ENCODE results near the gene CFAP73. TPM values are rescaled to one million over a fixed set of nuclear protein-coding genes. Genes with fewer than 3 reads are reported as not detected.

CFAP73 gene
- not detected in 2 replicates for total RNA-seq

DNA sequence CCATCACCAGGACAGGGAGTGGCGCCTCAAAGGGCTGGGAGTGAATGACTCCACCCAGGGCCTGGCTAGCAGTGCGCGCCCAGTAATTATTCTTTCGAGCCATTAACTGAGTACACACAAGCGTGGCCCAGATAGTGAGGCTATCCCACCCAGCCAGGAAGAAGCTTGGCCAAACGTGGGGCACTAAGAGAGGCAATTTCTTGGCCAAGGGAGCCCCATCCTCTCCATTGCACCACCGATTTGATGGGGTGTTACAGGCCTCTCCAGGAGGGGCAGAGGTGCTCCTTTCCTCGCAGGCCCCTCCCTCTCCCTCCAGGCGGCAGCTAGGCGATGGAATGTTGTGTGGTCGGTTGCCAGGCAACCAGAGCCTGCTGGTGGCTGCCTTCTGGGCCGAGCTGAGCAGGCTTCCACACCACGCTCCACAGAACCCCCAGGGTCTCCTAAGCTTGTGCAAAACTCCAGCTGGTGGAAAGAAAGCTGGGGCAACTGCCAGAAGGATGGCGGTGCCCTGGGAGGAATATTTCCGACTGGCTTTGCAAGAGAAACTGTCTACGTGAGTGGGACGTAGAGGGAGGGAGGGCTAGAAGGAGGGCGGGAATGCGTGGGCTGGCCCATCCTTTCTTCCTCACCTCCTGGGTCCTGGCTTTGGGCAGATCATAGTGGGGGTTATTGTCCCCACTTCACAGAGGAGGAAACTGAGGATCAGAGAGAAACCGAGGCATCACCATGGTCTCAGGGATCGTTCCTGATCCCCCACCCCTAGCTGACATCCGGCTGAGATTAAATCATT, at the start of gene CFAP73:
CFAP73 (plus strand) TSS at position 364 of the 790 bp plus-strand sequence; CDS start at position 498, 134 bp downstream.
- DNase-seq (ENCODE audit: low read depth in 2 of 2): peak; percentile 69 to 80

DNA sequence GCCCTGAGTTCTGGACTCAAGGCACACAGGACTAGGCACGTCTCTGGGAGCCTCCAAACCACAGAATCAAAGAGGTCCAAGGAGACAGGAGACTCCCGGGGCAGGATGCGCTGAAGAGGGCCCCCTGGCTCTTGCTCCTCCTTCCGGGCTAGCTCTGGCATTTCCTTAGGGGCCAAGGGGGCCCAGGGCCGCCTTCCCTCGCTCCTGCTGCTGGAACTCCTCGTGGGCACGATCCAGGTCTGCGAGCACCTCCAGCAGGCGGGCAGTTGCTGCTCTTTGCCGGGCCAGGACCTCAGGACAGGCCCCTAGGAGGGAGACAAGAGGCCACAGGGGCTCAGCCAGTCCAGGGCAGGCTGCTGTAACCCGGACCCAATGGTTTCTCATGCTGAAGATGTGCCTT, 49.8 kb upstream of the CFAP73 start:
- no peak for DNase-seq (ENCODE audit: low read depth in 2 of 2)

GRCh38 chr12:113101751-113102150, 47.8 kb upstream of the CFAP73 start:
- DNase-seq (ENCODE audit: low read depth in 2 of 2): no peak

- DNase-seq (ENCODE audit: low read depth in 2 of 2): no peak
These were observed 46.7 kb upstream of the CFAP73 start for GRCh38 chr12:113102811-113103210.

- DNase-seq (ENCODE audit: low read depth in 2 of 2): no peak
These were observed 45.6 kb upstream of the CFAP73 start for GRCh38 chr12:113103756-113104450.

- no peak for DNase-seq (ENCODE audit: low read depth in 2 of 2)
These were observed 44.5 kb upstream of the CFAP73 start for GRCh38 chr12:113104953-113105510.

DNA sequence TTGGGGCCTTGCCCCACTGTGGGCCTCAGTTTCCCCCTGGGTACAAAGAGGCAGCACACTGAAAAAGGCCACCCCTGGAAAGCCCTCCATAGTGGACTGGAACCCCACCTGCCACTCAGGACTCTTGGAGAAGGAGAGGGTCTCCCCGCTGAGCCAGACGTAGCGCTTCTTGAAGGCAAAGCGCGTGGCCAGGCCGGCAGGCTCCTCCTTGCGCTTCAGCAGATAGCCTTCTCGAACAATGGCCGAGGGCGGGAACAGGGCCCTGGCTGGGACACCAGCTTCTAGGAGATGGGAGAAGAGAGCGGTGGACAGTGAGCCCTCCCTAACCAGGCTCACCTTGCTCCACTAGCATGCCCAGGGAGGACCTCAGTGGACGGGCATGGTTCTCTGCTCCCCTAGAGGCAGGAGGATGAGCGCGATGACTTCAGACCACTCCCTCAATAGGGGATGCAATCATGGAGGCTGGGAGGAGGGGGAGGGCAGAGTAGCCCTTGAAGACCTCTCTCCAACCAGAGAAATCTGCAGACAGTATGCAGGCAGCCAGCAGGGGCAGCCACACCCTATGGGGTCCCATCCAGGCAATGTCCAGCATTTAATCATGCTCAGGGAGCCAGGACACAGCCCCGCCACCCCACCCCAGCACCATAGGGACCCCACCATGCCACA, 43.8 kb upstream of the CFAP73 start:
- DNase-seq (ENCODE audit: low read depth in 2 of 2): no peak

DNA sequence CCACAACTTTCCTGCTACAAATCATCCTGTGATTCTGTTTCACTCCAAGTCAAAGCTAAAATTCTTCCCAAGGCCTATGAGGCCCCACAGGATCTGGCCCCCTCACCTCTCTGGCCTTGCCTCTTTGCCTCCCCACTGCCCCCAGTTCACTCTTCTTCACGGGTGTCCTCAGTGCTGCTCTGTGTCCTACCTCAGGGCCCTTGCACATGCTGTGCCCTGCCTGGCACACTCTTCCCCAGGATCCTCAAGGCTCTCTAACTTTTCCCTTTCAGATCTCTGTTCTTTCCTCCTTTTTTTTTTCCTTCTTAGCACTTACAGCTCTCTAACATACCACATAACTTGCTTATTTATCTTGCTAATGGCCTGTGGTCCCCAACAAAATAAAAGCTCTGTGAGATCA, 43.2 kb upstream of the CFAP73 start:
- DNase-seq (ENCODE audit: low read depth in 2 of 2): no peak

GRCh38 chr12:113108308-113108707, 41.2 kb upstream of the CFAP73 start:
- no peak for DNase-seq (ENCODE audit: low read depth in 2 of 2)

GRCh38 chr12:113109360-113109759, 40.2 kb upstream of the CFAP73 start:
- no peak for DNase-seq (ENCODE audit: low read depth in 2 of 2)

DNA sequence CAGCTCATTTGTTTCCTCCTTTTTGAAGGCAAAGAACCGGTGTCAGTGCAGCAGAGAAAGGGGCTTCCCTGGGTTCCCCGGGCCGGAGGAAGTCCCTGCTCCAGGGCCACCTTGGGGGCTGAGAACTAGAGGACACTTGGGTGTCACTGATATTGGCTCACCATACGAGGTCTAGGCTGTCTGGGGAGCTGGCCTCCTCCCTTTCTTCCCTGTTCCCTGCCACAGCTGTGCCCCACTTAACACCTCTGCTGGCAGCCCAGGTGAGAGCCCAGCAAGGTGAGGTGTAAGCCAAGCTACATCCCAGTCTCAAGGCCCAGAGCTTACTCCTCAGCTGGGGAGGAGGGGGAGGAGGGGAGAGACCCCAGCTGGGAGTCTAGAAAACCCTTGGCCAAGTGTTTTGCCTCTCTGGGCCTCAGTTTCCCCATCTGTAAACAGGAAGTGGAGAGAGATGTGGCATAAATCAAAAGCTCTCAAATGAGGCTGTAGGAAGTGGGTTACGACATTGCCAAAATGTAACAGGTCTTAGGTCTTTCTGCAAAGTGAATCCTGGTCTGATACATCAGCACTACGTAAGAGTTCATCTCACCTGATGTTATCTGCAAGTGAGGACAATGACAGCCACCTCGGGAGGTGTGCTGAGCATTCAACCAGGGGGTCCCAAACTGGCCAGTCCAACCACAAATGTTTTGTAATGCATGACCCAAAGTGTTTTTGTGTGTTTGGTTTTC, 39.5 kb upstream of the CFAP73 start:
- DNase-seq (ENCODE audit: low read depth in 2 of 2): no peak

DNA sequence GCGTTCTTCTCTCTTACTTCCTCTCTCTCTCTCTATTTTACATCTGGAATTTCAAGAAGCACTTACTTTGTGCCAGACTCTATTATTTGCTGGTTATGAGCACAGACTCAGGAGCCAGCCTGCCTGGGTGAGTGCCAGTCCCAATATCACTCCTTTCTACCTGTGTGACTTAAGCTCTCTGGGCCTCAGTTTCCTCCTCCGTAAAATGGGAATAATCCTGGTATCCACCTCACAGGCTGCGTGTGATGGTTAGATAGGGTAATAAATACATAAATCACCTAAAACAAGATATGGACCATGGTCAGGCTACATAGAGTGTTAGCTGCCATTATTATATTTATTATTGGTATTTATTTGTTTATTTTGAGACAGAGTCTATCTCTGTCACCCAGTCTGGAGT, 38.3 kb upstream of the CFAP73 start:
- no peak for DNase-seq (ENCODE audit: low read depth in 2 of 2)

- no peak for DNase-seq (ENCODE audit: low read depth in 2 of 2)
These were observed 37.3 kb upstream of the CFAP73 start for GRCh38 chr12:113112043-113112899.

GRCh38 chr12:113113397-113113796, 36.1 kb upstream of the CFAP73 start:
- DNase-seq (ENCODE audit: low read depth in 2 of 2): no peak

DNA sequence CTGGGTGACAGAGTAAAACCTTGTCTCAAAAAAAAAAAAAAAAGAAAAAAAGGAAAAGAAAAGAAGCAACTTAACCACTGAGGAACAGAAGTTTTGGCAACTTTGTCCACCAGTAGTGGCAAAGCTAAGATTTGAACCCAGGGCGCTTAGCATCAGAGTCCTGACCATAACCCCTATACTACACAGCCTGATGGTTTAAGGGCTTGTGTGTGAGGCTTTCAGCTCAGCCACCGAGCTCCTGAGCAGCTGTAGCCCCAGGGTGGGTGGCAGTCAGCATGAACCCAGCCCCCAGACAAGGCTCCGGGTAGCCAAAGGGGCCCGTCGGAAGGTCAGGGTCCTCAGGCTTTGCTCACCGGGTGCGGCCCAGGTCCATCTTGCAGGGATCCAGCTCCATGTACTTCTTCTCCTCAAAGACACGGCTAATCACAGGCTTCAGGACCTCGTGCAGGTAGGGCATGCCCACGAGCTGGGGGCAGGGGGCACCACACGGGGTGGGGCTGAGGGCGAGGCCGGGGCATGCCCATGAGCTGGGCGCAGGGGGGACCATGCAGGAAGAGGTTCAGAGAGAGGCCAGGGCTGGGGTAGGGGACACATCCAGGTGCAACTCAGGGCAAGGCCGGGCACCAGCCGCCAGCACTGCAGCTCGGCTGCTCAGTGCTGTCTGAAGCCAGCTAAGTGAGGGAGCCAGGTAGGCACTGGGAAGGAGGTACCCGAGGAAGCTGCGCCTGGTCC, 34.9 kb upstream of the CFAP73 start:
- DNase-seq (ENCODE audit: low read depth in 2 of 2): no peak

DNA sequence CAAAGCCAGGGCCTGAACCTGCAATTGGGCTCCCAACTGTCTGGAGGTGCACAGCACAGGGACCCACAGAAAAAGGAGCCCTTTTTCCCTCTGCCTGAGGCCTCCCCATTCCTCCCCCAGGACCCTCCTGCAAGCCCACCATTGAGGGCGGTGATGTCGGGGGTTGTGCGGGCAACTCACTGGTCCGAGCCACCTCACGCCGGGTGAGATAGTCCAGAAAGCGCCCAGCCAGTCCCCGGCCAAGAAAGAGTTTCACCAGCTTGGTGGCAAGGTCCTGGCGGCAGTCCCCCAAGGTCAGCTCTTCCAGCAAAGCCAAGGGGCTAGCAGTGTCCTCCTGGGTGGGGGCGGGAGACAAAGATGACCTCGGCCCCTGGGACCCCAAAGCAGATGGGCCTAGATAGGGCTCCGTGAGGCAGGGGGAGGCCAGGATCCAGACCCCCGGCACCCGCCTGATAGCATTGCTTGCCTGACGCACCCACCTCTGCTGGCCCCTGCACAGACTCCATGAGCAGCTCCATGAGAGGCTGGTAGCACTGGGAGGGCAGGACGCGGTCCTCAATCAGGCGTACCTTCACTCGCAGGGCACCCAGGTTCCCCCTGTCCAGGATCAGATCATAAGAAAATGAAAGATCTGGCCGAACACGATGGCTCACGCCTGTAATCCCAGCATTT, 33.9 kb upstream of the CFAP73 start:
- DNase-seq (ENCODE audit: low read depth in 2 of 2): no peak

DNA sequence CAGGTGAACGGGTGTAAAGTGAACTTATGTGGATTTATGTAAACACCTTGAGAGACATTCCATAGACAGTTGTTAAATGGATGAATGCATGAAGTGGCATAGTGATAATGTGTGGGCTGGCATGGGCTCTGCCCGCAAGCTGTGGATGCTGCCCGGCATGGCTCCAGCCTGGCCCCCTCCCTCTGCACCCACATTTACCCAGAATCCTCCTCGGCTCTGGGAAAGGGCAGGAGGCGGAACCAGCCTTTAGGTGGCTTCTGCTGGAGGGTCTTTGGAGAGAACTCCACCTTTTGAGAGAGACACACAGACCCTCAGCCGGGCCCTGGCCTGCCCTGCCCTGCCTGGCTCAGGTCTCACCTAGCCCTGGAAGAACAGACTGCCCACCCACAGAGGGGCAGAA, 32.6 kb upstream of the CFAP73 start:
- no peak for DNase-seq (ENCODE audit: low read depth in 2 of 2)

GRCh38 chr12:113117684-113118083, 31.8 kb upstream of the CFAP73 start:
- peak in 1 of 2 donors; percentile 27 for DNase-seq (ENCODE audit: low read depth in 2 of 2)

DNA sequence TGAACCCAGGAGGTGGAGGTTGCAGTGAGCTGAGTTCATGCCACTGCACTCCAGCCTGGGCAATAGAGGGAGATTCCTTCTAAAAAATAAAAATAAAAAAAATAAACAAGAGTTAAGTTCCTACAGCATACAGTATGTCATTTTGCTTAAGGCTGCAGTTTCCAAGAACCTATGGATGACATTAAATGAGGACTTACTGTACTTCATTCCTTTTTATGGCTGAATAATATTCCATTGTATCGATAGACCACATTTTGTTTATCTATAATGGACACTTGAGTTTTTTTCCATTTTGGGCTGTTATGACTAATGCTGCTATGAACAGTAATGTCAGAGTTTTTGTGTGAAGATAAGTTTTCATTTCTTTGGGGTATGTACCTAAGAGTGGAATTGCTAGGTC, 31.4 kb upstream of the CFAP73 start:
- no peak for DNase-seq (ENCODE audit: low read depth in 2 of 2)
